ENCODE measurements around the gene RTBDN. TPM values are rescaled to one million over a fixed set of nuclear protein-coding genes. Genes with fewer than 3 reads are reported as not detected.

The RTBDN gene
- polyA plus RNA-seq, 12 donors: 0.16 TPM; not detected in 11

GRCh38 chr19:12782424-12783290, 51.7 kb downstream of the RTBDN start:
- DNase-seq: peak; percentile 87

GRCh38 chr19:12782174-12782423, 52.3 kb downstream of the RTBDN start:
- no peak for DNase-seq

- peak; percentile 83 for DNase-seq
Observed at GRCh38 chr19:12779162-12779993, 55.0 kb downstream of the RTBDN start.

- DNase-seq: no peak
Observed at GRCh38 chr19:12778905-12779161, 55.5 kb downstream of the RTBDN start.

GRCh38 chr19:12778017-12778904, 56.1 kb downstream of the RTBDN start:
- no peak for DNase-seq

- peak; percentile 83 for DNase-seq
Observed at GRCh38 chr19:12777217-12778016, 57.0 kb downstream of the RTBDN start.

Other genes starting within 250 kb of the RTBDN start
- gene ZNF490, start 223.8 kb downstream of the RTBDN start, polyA plus RNA-seq (ENCODE audit: insufficient read length in 12 of 12): 1 to 10 TPM in 11 of 12 donors, not detected in 1; 2.1 to 4.9 (median 3.2) TPM
- 10 to 100 TPM; 11.9 to 92.2 (median 13.7) TPM for gene ZNF791, start 223.7 kb downstream of the RTBDN start, polyA plus RNA-seq (ENCODE audit: insufficient read length in 12 of 12)
- 10 to 100 TPM in 11 of 12 donors, not detected in 1; 21.6 to 53.9 (median 26.4) TPM for gene MAN2B1, start 167.8 kb downstream of the RTBDN start, polyA plus RNA-seq (ENCODE audit: insufficient read length in 12 of 12)
- gene WDR83, start 167.8 kb downstream of the RTBDN start, polyA plus RNA-seq (ENCODE audit: insufficient read length in 12 of 12): 10 to 100 TPM in 5 of 12 donors, 1 to 10 TPM in 6, not detected in 1; 6.7 to 16.7 (median 9.9) TPM
- gene DHPS, start 152.7 kb downstream of the RTBDN start, polyA plus RNA-seq (ENCODE audit: insufficient read length in 12 of 12): 10 to 100 TPM in 11 of 12 donors, not detected in 1; 51.6 to 79.8 (median 62.6) TPM
- gene GNG14, start 146.6 kb downstream of the RTBDN start, polyA plus RNA-seq (ENCODE audit: insufficient read length in 12 of 12): under 1 TPM in 2 of 12 donors, not detected in 10; 0.46 to 0.98 TPM
- gene FBXW9, start 137.9 kb downstream of the RTBDN start, polyA plus RNA-seq (ENCODE audit: insufficient read length in 12 of 12): 1 to 10 TPM in 11 of 12 donors, not detected in 1; 2.4 to 6.3 (median 3.5) TPM
- gene TNPO2, start 110.6 kb downstream of the RTBDN start, polyA plus RNA-seq (ENCODE audit: insufficient read length in 12 of 12): 10 to 100 TPM in 11 of 12 donors, not detected in 1; 37.4 to 93.0 (median 51.3) TPM
- gene TRIR, start 99.9 kb downstream of the RTBDN start, polyA plus RNA-seq (ENCODE audit: insufficient read length in 12 of 12): 100 to 1,000 TPM in 11 of 12 donors, not detected in 1; 130 to 438 (median 158) TPM
- 10 to 100 TPM in 11 of 12 donors, not detected in 1; 36.1 to 51.0 (median 40.6) TPM for gene GET3, start 97.1 kb downstream of the RTBDN start, polyA plus RNA-seq (ENCODE audit: insufficient read length in 12 of 12)
- gene BEST2, start 82.8 kb downstream of the RTBDN start, polyA plus RNA-seq (ENCODE audit: insufficient read length in 12 of 12): under 1 TPM in 4 of 12 donors, not detected in 8; 0.08 to 0.14 (median 0.11) TPM
- gene HOOK2, start 59.0 kb downstream of the RTBDN start, polyA plus RNA-seq (ENCODE audit: insufficient read length in 12 of 12): 10 to 100 TPM in 11 of 12 donors, not detected in 1; 12.4 to 78.3 (median 24.2) TPM
- 100 to 1,000 TPM in 2 of 12 donors, 10 to 100 TPM in 9, not detected in 1; 18.0 to 187 (median 38.3) TPM for gene JUNB, start 43.1 kb downstream of the RTBDN start, polyA plus RNA-seq (ENCODE audit: insufficient read length in 12 of 12)
- 100 to 1,000 TPM in 11 of 12 donors, not detected in 1; 124 to 185 (median 148) TPM for gene PRDX2, start 32.8 kb downstream of the RTBDN start, polyA plus RNA-seq (ENCODE audit: insufficient read length in 12 of 12)
- gene THSD8, start 32.5 kb downstream of the RTBDN start, polyA plus RNA-seq (ENCODE audit: insufficient read length in 12 of 12): 1 to 10 TPM in 10 of 12 donors, not detected in 2; 1.4 to 7.1 (median 4.2) TPM
- 10 to 100 TPM in 10 of 12 donors, not detected in 2; 13.3 to 25.6 (median 17.6) TPM for gene RNASEH2A, start 28.0 kb downstream of the RTBDN start, polyA plus RNA-seq (ENCODE audit: insufficient read length in 12 of 12)
- 10 to 100 TPM in 1 of 12 donors, under 1 TPM in 10, not detected in 1; 0.16 to 12.0 (median 0.62) TPM for gene MAST1, start 3.9 kb upstream of the RTBDN start, polyA plus RNA-seq (ENCODE audit: insufficient read length in 12 of 12)
- 10 to 100 TPM in 4 of 12 donors, 1 to 10 TPM in 7, not detected in 1; 6.4 to 18.1 (median 8.6) TPM for gene DNASE2, start 46.9 kb upstream of the RTBDN start, polyA plus RNA-seq (ENCODE audit: insufficient read length in 12 of 12)
- 1 to 10 TPM in 1 of 12 donors, under 1 TPM in 9, not detected in 2; 0.15 to 2.8 (median 0.43) TPM for gene KLF1, start 52.6 kb upstream of the RTBDN start, polyA plus RNA-seq (ENCODE audit: insufficient read length in 12 of 12)
- gene GCDH, start 56.6 kb upstream of the RTBDN start, polyA plus RNA-seq (ENCODE audit: insufficient read length in 12 of 12): 10 to 100 TPM in 11 of 12 donors, not detected in 1; 15.0 to 33.8 (median 25.4) TPM
- 1 to 10 TPM in 10 of 12 donors, not detected in 2; 2.1 to 4.5 (median 3.2) TPM for gene SYCE2, start 84.7 kb upstream of the RTBDN start, polyA plus RNA-seq (ENCODE audit: insufficient read length in 12 of 12)
- gene FARSA, start 99.1 kb upstream of the RTBDN start, polyA plus RNA-seq (ENCODE audit: insufficient read length in 12 of 12): 10 to 100 TPM in 11 of 12 donors, not detected in 1; 25.7 to 45.4 (median 34.4) TPM
- 100 to 1,000 TPM; 312 to 584 (median 398) TPM for gene CALR, start 104.0 kb upstream of the RTBDN start, polyA plus RNA-seq (ENCODE audit: insufficient read length in 12 of 12)
- 100 to 1,000 TPM in 9 of 12 donors, 10 to 100 TPM in 3; 80.3 to 659 (median 114) TPM for gene RAD23A, start 111.3 kb upstream of the RTBDN start, polyA plus RNA-seq (ENCODE audit: insufficient read length in 12 of 12)
- gene GADD45GIP1, start 122.6 kb upstream of the RTBDN start, polyA plus RNA-seq (ENCODE audit: insufficient read length in 12 of 12): 10 to 100 TPM in 11 of 12 donors, not detected in 1; 31.9 to 47.7 (median 36.5) TPM
- under 1 TPM in 6 of 12 donors, not detected in 6; 0.12 to 0.23 (median 0.16) TPM for gene DAND5, start 135.0 kb upstream of the RTBDN start, polyA plus RNA-seq (ENCODE audit: insufficient read length in 12 of 12)
- 100 to 1,000 TPM in 8 of 12 donors, 10 to 100 TPM in 4; 73.2 to 280 (median 105) TPM for gene NFIX, start 160.9 kb upstream of the RTBDN start, polyA plus RNA-seq (ENCODE audit: insufficient read length in 12 of 12)